Right hindlimb (tissue), 1 donor: Measurements from ENCODE around the gene CACNA2D3.
A peak's percentile ranks its signal among the peaks of the same experiment; 100 is the strongest.
"Not testable (repeated sequence)": the region's sequence is repeated elsewhere in the genome, so short reads cannot be mapped to it uniquely, and the experiment has no call there.

ENCODE experiments used
- DNase-seq: peaks from one replicate; pipeline ENCODE4 v3.0.0-alpha.2; 2018

Gene CACNA2D3

GRCh38 chr3:54122324-54123002 lies at the start of gene CACNA2D3:
Gene CACNA2D3 (plus strand): TSS chr3:54122552.
- DNase-seq = peak; percentile 69

GRCh38 chr3:54073386-54073785 lies 49.0 kb upstream of the CACNA2D3 start:
- no peak for DNase-seq

- DNase-seq = no peak
Measured at GRCh38 chr3:54079314-54079713, 43.0 kb upstream of the CACNA2D3 start.

GRCh38 chr3:54079730-54080325 lies 42.5 kb upstream of the CACNA2D3 start:
- no peak for DNase-seq

GRCh38 chr3:54083921-54084320 lies 38.4 kb upstream of the CACNA2D3 start:
- no peak for DNase-seq

- no peak for DNase-seq
Measured at GRCh38 chr3:54085936-54086335, 36.4 kb upstream of the CACNA2D3 start.

GRCh38 chr3:54086652-54087405 lies 35.5 kb upstream of the CACNA2D3 start:
- no peak for DNase-seq

GRCh38 chr3:54087581-54088410 lies 34.6 kb upstream of the CACNA2D3 start:
- DNase-seq = peak; percentile 25

- no peak for DNase-seq
Measured at GRCh38 chr3:54093491-54094248, 28.7 kb upstream of the CACNA2D3 start.

- no peak for DNase-seq
Measured at GRCh38 chr3:54094926-54095325, 27.4 kb upstream of the CACNA2D3 start.

- no peak for DNase-seq
Measured at GRCh38 chr3:54099381-54099780, 23.0 kb upstream of the CACNA2D3 start.

- no peak for DNase-seq
Measured at GRCh38 chr3:54104084-54104483, 18.3 kb upstream of the CACNA2D3 start.

- DNase-seq = not testable (repeated sequence)
Measured at GRCh38 chr3:54116129-54116528, 6.2 kb upstream of the CACNA2D3 start.

- peak; percentile 46 for DNase-seq
Measured at GRCh38 chr3:54120657-54121413, 1.5 kb upstream of the CACNA2D3 start.

GRCh38 chr3:54121414-54122323 lies 683 bp upstream of the CACNA2D3 start:
- DNase-seq = peak; percentile 42

GRCh38 chr3:54123003-54123775 lies 837 bp downstream of the CACNA2D3 start:
- no peak for DNase-seq

GRCh38 chr3:54123776-54124196 lies 1.4 kb downstream of the CACNA2D3 start:
- DNase-seq = peak; percentile 28

GRCh38 chr3:54125300-54125699 lies 2.9 kb downstream of the CACNA2D3 start:
- DNase-seq = no peak

GRCh38 chr3:54126551-54126950 lies 4.2 kb downstream of the CACNA2D3 start:
- DNase-seq = no peak
